Prostate gland (tissue), 2 donors: Measurements from ENCODE around the gene SNX6.
"Not testable (repeated sequence)": the region's sequence is repeated elsewhere in the genome, so short reads cannot be mapped to it uniquely, and the experiment has no call there.

ENCODE experiments used
- CTCF ChIP-seq, 4 experiments: fragments of 200-600 bp in 2 of 4; fragments of 450-650 bp in 2 of 4; sonication (generic) in 2 of 4; IDR thresholded peaks; 1 replicate in 3 of 4; 2 replicates in 1 of 4; pipeline ENCODE4 v1.5.1; 2016 to 2019; ENCODE audit warnings: antibody characterized with exemption in 4 of 4, mild to moderate bottlenecking in 2 of 4, moderate library complexity in 2 of 4
- POLR2A ChIP-seq: fragments of 450-650 bp; IDR thresholded peaks from one replicate; pipeline ENCODE4 v1.6.1; 2016; ENCODE audit warnings: antibody characterized with exemption, mild to moderate bottlenecking

GRCh38 chr14:34650006-34650405, 20.1 kb upstream of the SNX6 start:
- not testable (repeated sequence) for TF ChIP-seq CTCF (IDR thresholded peaks at IDR 0.05); POLR2A
